Ecto neural progenitor cell (in vitro differentiated cells): ENCODE measurements around the gene POP5.
"Not testable (repeated sequence)": the region's sequence is repeated elsewhere in the genome, so short reads cannot be mapped to it uniquely, and the experiment has no call there.

Source experiments
- DNase-seq: peaks from one replicate; pipeline ENCODE4 v3.0.0-alpha.2; 2018; ENCODE audit warnings: low spot score

The POP5 gene

GRCh38 chr12:120580787-120581723 lies at the start of gene POP5:
TSS of gene POP5 (minus strand) at chr12:120581402. CDS start at chr12:120581362, 40 bp downstream.
- peak; percentile 99 for DNase-seq

GRCh38 chr12:120630104-120630892 lies 49.1 kb upstream of the POP5 start:
- DNase-seq = no peak

GRCh38 chr12:120628919-120629318 lies 47.7 kb upstream of the POP5 start:
- DNase-seq = peak; percentile 68

- no peak for DNase-seq
These were observed 44.6 kb upstream of the POP5 start for GRCh38 chr12:120625557-120626419.

- DNase-seq = no peak
These were observed 39.4 kb upstream of the POP5 start for GRCh38 chr12:120620624-120621023.

- DNase-seq = no peak
These were observed 37.9 kb upstream of the POP5 start for GRCh38 chr12:120618954-120619615.

- not testable (repeated sequence) for DNase-seq
These were observed 36.6 kb upstream of the POP5 start for GRCh38 chr12:120617767-120618166.

- not testable (repeated sequence) for DNase-seq
These were observed 36.0 kb upstream of the POP5 start for GRCh38 chr12:120617193-120617592.

- DNase-seq = no peak
These were observed 33.6 kb upstream of the POP5 start for GRCh38 chr12:120614848-120615247.

- not testable (repeated sequence) for DNase-seq
These were observed 30.3 kb upstream of the POP5 start for GRCh38 chr12:120611534-120611933.

GRCh38 chr12:120610560-120610959 lies 29.4 kb upstream of the POP5 start:
- DNase-seq = no peak

GRCh38 chr12:120602416-120602815 lies 21.2 kb upstream of the POP5 start:
- not testable (repeated sequence) for DNase-seq

GRCh38 chr12:120599672-120600552 lies 18.7 kb upstream of the POP5 start:
- no peak for DNase-seq

GRCh38 chr12:120598674-120599463 lies 17.7 kb upstream of the POP5 start:
- DNase-seq = no peak

GRCh38 chr12:120597861-120598260 lies 16.7 kb upstream of the POP5 start:
- DNase-seq = no peak

- no peak for DNase-seq
These were observed 15.7 kb upstream of the POP5 start for GRCh38 chr12:120596901-120597300.

GRCh38 chr12:120592121-120593049 lies 11.2 kb upstream of the POP5 start:
- no peak for DNase-seq

- DNase-seq = no peak
These were observed 9.7 kb upstream of the POP5 start for GRCh38 chr12:120590741-120591407.
